HEK293T (cell line): ENCODE measurements around the gene ZNF780A.
"Not testable (repeated sequence)": the region's sequence is repeated elsewhere in the genome, so short reads cannot be mapped to it uniquely, and the experiment has no call there.

Experiments
- CTCF ChIA-PET: fragments of 350-600 bp; formaldehyde crosslinking; extraction: SDS; loops from one replicate; lab custom pipeline; 2021; ENCODE audit warnings: antibody characterized with exemption, inconsistent platforms; lab: Yijun Ruan, JAX
- POLR2A ChIA-PET: fragments of 350-600 bp; formaldehyde crosslinking; extraction: SDS; loops from one replicate; lab custom pipeline; 2020; ENCODE audit warnings: antibody characterized with exemption, inconsistent platforms; lab: Yijun Ruan, JAX
- DNase-seq: peaks from one replicate; pipeline ENCODE4 v3.0.0; 2012; ENCODE audit warnings: mixed read lengths; ENCODE audit errors: extremely low spot score
- ARNT ChIP-seq: fragments of 450-650 bp; IDR thresholded peaks from 2 replicates; pipeline ENCODE4 v1.6.1; 2017; ENCODE audit warnings: mild to moderate bottlenecking
- BHLHE40 ChIP-seq: fragments of 450-650 bp; IDR thresholded peaks from 2 replicates; pipeline ENCODE4 v1.6.1; 2016; ENCODE audit warnings: mild to moderate bottlenecking, moderate library complexity, borderline replicate concordance
- CTBP1 ChIP-seq: fragments of 450-650 bp; IDR thresholded peaks from 2 replicates; pipeline ENCODE4 v1.6.1; 2016; ENCODE audit warnings: borderline replicate concordance
- ELF4 ChIP-seq: fragments of 450-650 bp; IDR thresholded peaks from 2 replicates; pipeline ENCODE4 v1.6.1; 2017; ENCODE audit warnings: antibody characterized with exemption
- FOXA1 ChIP-seq: fragments of 450-650 bp; IDR thresholded peaks from 2 replicates; pipeline ENCODE4 v1.6.1; 2016; ENCODE audit warnings: mild to moderate bottlenecking
- FOXK2 ChIP-seq: fragments of 450-650 bp; IDR thresholded peaks from 2 replicates; pipeline ENCODE4 v1.6.1; 2016; ENCODE audit warnings: mild to moderate bottlenecking
- FOXM1 ChIP-seq: fragments of 450-650 bp; IDR thresholded peaks from 2 replicates; pipeline ENCODE4 v1.6.1; 2017; ENCODE audit warnings: mild to moderate bottlenecking, borderline replicate concordance
- HDGF ChIP-seq: fragments of 450-650 bp; IDR thresholded peaks from 2 replicates; pipeline ENCODE4 v1.6.1; 2017; ENCODE audit warnings: antibody characterized with exemption, borderline replicate concordance
- L3MBTL2 ChIP-seq: fragments of 450-650 bp; conservative IDR thresholded peaks from 2 replicates; pipeline ENCODE4 v1.6.1; 2016; ENCODE audit warnings: mild to moderate bottlenecking
- LEF1 ChIP-seq: fragments of 450-650 bp; IDR thresholded peaks from 2 replicates; pipeline ENCODE4 v1.6.1; 2017; ENCODE audit warnings: mild to moderate bottlenecking, borderline replicate concordance
- NFRKB ChIP-seq: fragments of 450-650 bp; IDR thresholded peaks from 2 replicates; pipeline ENCODE4 v1.6.1; 2016; ENCODE audit warnings: mild to moderate bottlenecking, moderate library complexity
- PKNOX1 ChIP-seq: fragments of 450-650 bp; IDR thresholded peaks from 2 replicates; pipeline ENCODE4 v1.6.1; 2016
- SP1 ChIP-seq: fragments of 450-650 bp; IDR thresholded peaks from 2 replicates; pipeline ENCODE4 v1.6.1; 2017
- SUZ12 ChIP-seq: fragments of 450-650 bp; IDR thresholded peaks from 2 replicates; pipeline ENCODE4 v1.6.1; 2016; ENCODE audit warnings: mild to moderate bottlenecking
- TARDBP ChIP-seq: fragments of 450-650 bp; IDR thresholded peaks from 2 replicates; pipeline ENCODE4 v1.6.1; 2016
- ZNF384 ChIP-seq: fragments of 450-650 bp; IDR thresholded peaks from 2 replicates; pipeline ENCODE4 v1.6.1; 2016

ZNF780A gene

GRCh38 chr19:40055049-40055448, 35.7 kb downstream of the ZNF780A start:
- ChIA-PET POLR2A (no interaction called here), CTCF (no interaction called here)
- TF ChIP-seq PKNOX1 (no peak), BHLHE40 (no peak)
- no peak for DNase-seq

- ChIA-PET CTCF (no interaction called here), POLR2A (no interaction called here)
- no peak for TF ChIP-seq ARNT
- TF ChIP-seq NFRKB = no peak
- TF ChIP-seq SUZ12 = no peak
- no peak for TF ChIP-seq FOXM1
- no peak for TF ChIP-seq FOXA1
- TF ChIP-seq SP1 = no peak
- no peak for TF ChIP-seq L3MBTL2
- TF ChIP-seq TARDBP = no peak
- TF ChIP-seq CTBP1 = no peak
- no peak for TF ChIP-seq BHLHE40
- TF ChIP-seq LEF1 = no peak
- TF ChIP-seq FOXK2 = no peak
- TF ChIP-seq ELF4 = no peak
- no peak for TF ChIP-seq HDGF
- no peak for TF ChIP-seq PKNOX1
- TF ChIP-seq ZNF384 = no peak
- DNase-seq = no peak
Measured at GRCh38 chr19:40054632-40055031, 36.1 kb downstream of the ZNF780A start.

- no peak for DNase-seq
- POLR2A ChIA-PET = no interaction called here
- CTCF ChIA-PET = no interaction called here
- no peak for TF ChIP-seq CTBP1
Measured at GRCh38 chr19:40053491-40053890, 37.3 kb downstream of the ZNF780A start.

- CTCF ChIA-PET, DNase-seq, POLR2A ChIA-PET: not testable (repeated sequence)
Measured at GRCh38 chr19:40041718-40042117, 49.0 kb downstream of the ZNF780A start.

- CTCF ChIA-PET, POLR2A ChIA-PET: not testable (repeated sequence)
Measured at GRCh38 chr19:40038047-40038446, 52.7 kb downstream of the ZNF780A start.

GRCh38 chr19:40035996-40036395, 54.7 kb downstream of the ZNF780A start:
- CTCF ChIA-PET = no interaction called here
- DNase-seq = no peak
- POLR2A ChIA-PET = no interaction called here
- TF ChIP-seq HDGF = no peak
- TF ChIP-seq ELF4 = no peak
- TF ChIP-seq NFRKB = no peak
- no peak for TF ChIP-seq ZNF384
- TF ChIP-seq TARDBP = no peak
- no peak for TF ChIP-seq SUZ12
- no peak for TF ChIP-seq PKNOX1
- TF ChIP-seq BHLHE40 = no peak
- no peak for TF ChIP-seq L3MBTL2
- no peak for TF ChIP-seq SP1

More at GRCh38 chr19:40038047-40038446, 52.7 kb downstream of the ZNF780A start:
- DNase-seq = not testable (repeated sequence)

GRCh38 chr19:40033989-40034560, 56.7 kb downstream of the ZNF780A start:
- POLR2A ChIA-PET = no interaction called here
- CTCF ChIA-PET = no interaction called here
- no peak for DNase-seq
- TF ChIP-seq NFRKB (no peak), FOXM1 (no peak), L3MBTL2 (no peak), TARDBP (no peak), FOXA1 (no peak), LEF1 (no peak), PKNOX1 (no peak), BHLHE40 (no peak), SP1 (no peak), CTBP1 (no peak), HDGF (no peak), ZNF384 (no peak), ARNT (no peak), ELF4 (no peak), SUZ12 (no peak), FOXK2 (no peak)
